Mucosa of descending colon (tissue), 3 donors: ENCODE measurements around the gene ST8SIA5. TPM values are rescaled to one million over a fixed set of nuclear protein-coding genes. Genes with fewer than 3 reads are reported as not detected.

Experiments used
- ATAC-seq: fragments of 200-7000 bp; cut with Tn5 transposase; one replicate; pipeline ENCODE4 v1.9.1; 2020; ENCODE audit warnings: mild to moderate bottlenecking, moderate library complexity
- DNase-seq, 3 donors: peaks; one replicate each; pipeline ENCODE4 v3.0.0-alpha.2; 2020
- H3K36me3 ChIP-seq: fragments of 200-600 bp; one replicate; pipeline ENCODE4 v1.8.0; 2021; ENCODE audit warnings: low read depth, mild to moderate bottlenecking
- H3K4me1 ChIP-seq: fragments of 200-600 bp; one replicate; pipeline ENCODE4 v1.8.0; 2021; ENCODE audit warnings: low read depth, mild to moderate bottlenecking
- H3K4me3 ChIP-seq: fragments of 200-600 bp; one replicate; pipeline ENCODE4 v1.8.0; 2021; ENCODE audit warnings: mild to moderate bottlenecking
- H3K9me3 ChIP-seq: fragments of 200-600 bp; one replicate; pipeline ENCODE4 v1.8.0; 2021; ENCODE audit warnings: mild to moderate bottlenecking
- CTCF ChIP-seq: fragments of 200-600 bp; IDR thresholded peaks from one replicate; pipeline ENCODE4 v1.8.0; 2022; ENCODE audit warnings: antibody characterized with exemption, mild to moderate bottlenecking
- intact Hi-C, 2 donors: fragments of 100-400 bp; cut with DNase I in 1 of 2; cut with micrococcal nuclease in 1 of 2; formaldehyde crosslinking; loops; one replicate each; pipeline versions ENCODE4 v1.11.0 to v1.11.1; 2022; cut with DNase I, micrococcal nuclease
- total RNA-seq, 3 donors: library from RNA; stranded (reverse); fragmentation: NEBNext Ultra II Directional in 2 of 3; extraction: Animal tissue kit (Norgen Biotek cat#: 25700) in 2 of 3; gene quantifications; one replicate each; pipeline versions ENCODE4 v1.2.1 to v1.2.4, GENCODE V29; 2021 to 2023
- donor health status: DM: no; HTN: no; CAD: no; lungs with moderate emphysema.
- donor health status: DM: no; HTN: no; CAD: no.
- donor health status: DM: no; HTN: yes; CAD: no.

Gene ST8SIA5
- total RNA-seq, 3 donors from 2014 or later, result 0.20 to 0.66 (median 0.24) TPM

- DNase-seq (no peak), ATAC-seq (no peak)
- no peak for TF ChIP-seq CTCF
- Histone ChIP-seq H3K36me3 (no peaks in the 10 kb centered on the region), H3K4me1 (no peaks in the 10 kb centered on the region), H3K4me3 (no peak overlapping the region), H3K9me3 (no peaks in the 10 kb centered on the region)
- intact Hi-C loops, result loop anchor here in 1 of 2 donors (10.0 kb wide), 1 partner anchor 492 kb away; no protein-coding TSS in a partner anchor
Observed at GRCh38 chr18:46646468-46646867, 110.4 kb downstream of the ST8SIA5 start.

- Histone ChIP-seq H3K4me3 (no peak overlapping the region), H3K36me3 (no peaks in the 10 kb centered on the region), H3K4me1 (no peaks in the 10 kb centered on the region), H3K9me3 (no peaks in the 10 kb centered on the region)
- DNase-seq (no peak), ATAC-seq (no peak)
- intact Hi-C loops, result loop anchor here in 1 of 2 donors (10.0 kb wide), 1 partner anchor 488 kb away; no protein-coding TSS in a partner anchor
- TF ChIP-seq CTCF, result no peak
Observed at GRCh38 chr18:46642561-46642960, 114.3 kb downstream of the ST8SIA5 start.

- Histone ChIP-seq H3K9me3 (no peaks in the 10 kb centered on the region), H3K4me1 (no peaks in the 10 kb centered on the region), H3K36me3 (no peaks in the 10 kb centered on the region), H3K4me3 (no peak overlapping the region)
- intact Hi-C loops, result loop anchor here in 1 of 2 donors (10.0 kb wide), 1 partner anchor 487 kb away; no protein-coding TSS in a partner anchor
- no peak for ATAC-seq
- no peak for DNase-seq
- TF ChIP-seq CTCF, result no peak
Observed at GRCh38 chr18:46641917-46642316, 114.9 kb downstream of the ST8SIA5 start.

GRCh38 chr18:46639386-46639785, 117.5 kb downstream of the ST8SIA5 start:
- H3K9me3 ChIP-seq, result no peaks in the 10 kb centered on the region
- H3K4me3 ChIP-seq, result no peak overlapping the region
- H3K36me3 ChIP-seq, result no peaks in the 10 kb centered on the region
- DNase-seq (no peak), ATAC-seq (no peak)
- intact Hi-C loops, result no loop called here
- TF ChIP-seq CTCF, result no peak
- no peaks in the 10 kb centered on the region for H3K4me1 ChIP-seq

- H3K9me3 ChIP-seq, result no peaks in the 10 kb centered on the region
- no peaks in the 10 kb centered on the region for H3K4me1 ChIP-seq
- no peak overlapping the region for H3K4me3 ChIP-seq
- no peak for TF ChIP-seq CTCF
- intact Hi-C loops, result no loop called here
- no peaks in the 10 kb centered on the region for H3K36me3 ChIP-seq
- DNase-seq (no peak), ATAC-seq (no peak)
Observed at GRCh38 chr18:46636040-46636630, 120.7 kb downstream of the ST8SIA5 start.
